ENCODE data around the gene PKD1. TPM values are rescaled to one million over a fixed set of nuclear protein-coding genes. Genes with fewer than 3 reads are reported as not detected.

The PKD1 gene
- total RNA-seq, 4 donors from 2014 or later = 168 to 376 (median 339) TPM

GRCh38 chr16:2175454-2175853 lies 39.8 kb upstream of the PKD1 start:
- no peak overlapping the region for H3K4me3 ChIP-seq
- no peak for DNase-seq
- no peaks in the 10 kb centered on the region for H3K9me3 ChIP-seq
- H3K4me1 ChIP-seq = no peaks in the 10 kb centered on the region
- TF ChIP-seq CTCF (IDR thresholded peaks at IDR 0.05 in 4 of 5, conservative IDR thresholded peaks at IDR 0.05 in 1 of 5) (no peak), POLR2A (IDR thresholded peaks at IDR 0.05) (no peak)
- intact Hi-C loops (cut with DNase I; ENCODE audit: low total_unique reads) (no loop called here), in situ Hi-C loops (cut with MboI; ENCODE audit: low sequenced_read_pairs in 4 of 4) (no loop called here)
- no peak for ATAC-seq
- H3K27ac ChIP-seq = no peak overlapping the region
- H3K27me3 ChIP-seq = no peaks in the 10 kb centered on the region
- peaks cover 0 to 60% of the 10 kb centered on the region in 2 donors for H3K36me3 ChIP-seq

- ATAC-seq (no peak), DNase-seq (no peak)
- TF ChIP-seq POLR2A (IDR thresholded peaks at IDR 0.05) = no peak
- no peak for TF ChIP-seq CTCF (IDR thresholded peaks at IDR 0.05 in 4 of 5, conservative IDR thresholded peaks at IDR 0.05 in 1 of 5)
- Histone ChIP-seq H3K4me3 (no peak overlapping the region), H3K36me3 (peaks cover 0 to 60% of the 10 kb centered on the region in 2 donors), H3K9me3 (no peaks in the 10 kb centered on the region), H3K27ac (no peak overlapping the region), H3K4me1 (peaks cover 0 to 2% of the 10 kb centered on the region in 2 donors), H3K27me3 (no peaks in the 10 kb centered on the region)
- in situ Hi-C loops (cut with MboI; ENCODE audit: low sequenced_read_pairs in 4 of 4) (no loop called here), intact Hi-C loops (cut with DNase I; ENCODE audit: low total_unique reads) (no loop called here)
Measured at GRCh38 chr16:2174396-2175131, 38.9 kb upstream of the PKD1 start.

- intact Hi-C loops (cut with DNase I; ENCODE audit: low total_unique reads) = no loop called here
- DNase-seq (no peak), ATAC-seq (no peak)
- peaks cover 0 to 6% of the 10 kb centered on the region in 2 donors for H3K4me1 ChIP-seq
- in situ Hi-C loops (cut with MboI; ENCODE audit: low sequenced_read_pairs in 4 of 4) = no loop called here
- H3K27me3 ChIP-seq = no peaks in the 10 kb centered on the region
- H3K9me3 ChIP-seq = no peaks in the 10 kb centered on the region
- TF ChIP-seq POLR2A (IDR thresholded peaks at IDR 0.05) = no peak
- peaks cover 0 to 60% of the 10 kb centered on the region in 2 donors for H3K36me3 ChIP-seq
- no peak overlapping the region for H3K4me3 ChIP-seq
- H3K27ac ChIP-seq = no peak overlapping the region
Measured at GRCh38 chr16:2173916-2174315, 38.2 kb upstream of the PKD1 start.

DNA sequence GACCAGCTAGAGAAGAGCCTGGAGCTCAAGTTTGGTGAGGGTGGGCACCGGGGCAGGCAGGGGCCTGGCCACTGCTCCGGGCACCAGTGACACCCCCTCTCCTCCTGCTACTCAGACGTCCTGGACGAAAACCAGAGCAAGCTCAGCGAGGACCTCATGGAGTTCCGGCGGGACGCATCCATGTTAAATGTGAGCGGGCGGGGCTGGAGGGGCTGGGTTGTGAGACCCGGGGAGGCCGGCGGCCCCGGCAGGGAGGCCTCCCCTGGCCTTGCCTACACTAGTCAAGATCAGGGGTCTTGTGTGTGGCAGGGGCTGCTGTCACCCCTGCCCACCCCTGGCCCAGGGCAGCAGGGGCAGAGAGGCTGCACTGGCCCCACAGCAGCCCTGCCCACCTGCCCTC lies 37.7 kb upstream of the PKD1 start:
- Histone ChIP-seq H3K27me3 (no peaks in the 10 kb centered on the region), H3K9me3 (no peaks in the 10 kb centered on the region), H3K36me3 (peaks cover 0 to 60% of the 10 kb centered on the region in 2 donors), H3K4me3 (no peak overlapping the region), H3K4me1 (peaks cover 0 to 6% of the 10 kb centered on the region in 2 donors), H3K27ac (no peak overlapping the region)
- DNase-seq = no peak
- no peak for ATAC-seq
- in situ Hi-C loops (cut with MboI; ENCODE audit: low sequenced_read_pairs in 4 of 4) (no loop called here), intact Hi-C loops (cut with DNase I; ENCODE audit: low total_unique reads) (no loop called here)
- TF ChIP-seq CTCF (IDR thresholded peaks at IDR 0.05 in 4 of 5, conservative IDR thresholded peaks at IDR 0.05 in 1 of 5) (no peak), POLR2A (IDR thresholded peaks at IDR 0.05) (no peak)

DNA sequence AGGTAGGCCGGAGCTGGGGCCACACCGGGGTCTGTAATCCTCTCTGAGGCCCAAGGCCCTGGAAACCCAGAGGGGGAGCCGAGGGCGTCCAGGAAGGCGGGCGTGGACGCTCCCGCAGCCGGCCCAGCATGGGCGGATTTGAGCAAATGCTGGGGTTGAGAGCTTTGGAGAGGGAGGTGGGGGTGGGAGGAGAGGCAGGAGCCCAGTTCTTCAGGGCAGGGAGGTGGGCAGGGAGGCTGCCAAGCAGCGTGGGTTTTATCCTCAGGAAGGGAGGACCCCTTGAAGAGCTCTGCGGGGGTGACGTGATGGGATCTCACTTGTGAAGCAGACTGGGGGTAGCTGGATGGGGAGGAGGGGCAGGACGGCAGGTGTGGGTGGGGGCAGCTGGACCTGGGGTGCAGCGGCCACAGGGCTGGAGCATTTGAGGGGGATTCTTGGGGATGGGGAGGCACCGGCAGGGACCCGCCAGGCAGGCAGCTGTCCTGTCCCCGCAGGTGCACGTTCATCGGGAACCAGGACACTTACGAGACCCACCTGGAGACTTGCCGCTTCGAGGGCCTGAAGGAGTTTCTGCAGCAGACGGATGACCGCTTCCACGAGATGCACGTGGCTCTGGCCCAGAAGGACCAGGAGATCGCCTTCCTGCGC lies 37.1 kb upstream of the PKD1 start:
- Histone ChIP-seq H3K4me3 (no peak overlapping the region), H3K4me1 (peaks cover 0 to 6% of the 10 kb centered on the region in 2 donors), H3K36me3 (peaks cover 0 to 60% of the 10 kb centered on the region in 2 donors), H3K9me3 (no peaks in the 10 kb centered on the region), H3K27ac (no peak overlapping the region), H3K27me3 (no peaks in the 10 kb centered on the region)
- ATAC-seq (no peak), DNase-seq (no peak)
- in situ Hi-C loops (cut with MboI; ENCODE audit: low sequenced_read_pairs in 4 of 4) = no loop called here
- TF ChIP-seq POLR2A (IDR thresholded peaks at IDR 0.05) = no peak
- no peak for TF ChIP-seq CTCF (IDR thresholded peaks at IDR 0.05 in 4 of 5, conservative IDR thresholded peaks at IDR 0.05 in 1 of 5)
- intact Hi-C loops (cut with DNase I; ENCODE audit: low total_unique reads) = no loop called here
